GM21515 (cell line): Measurements from ENCODE around the gene RBFOX1.

Source experiments
- ATAC-seq: cut with Tn5 transposase; IDR thresholded peaks from one replicate; pipeline ENCODE4 v1.9.1; 2021; ENCODE audit not compliant: unreplicated experiment

The RBFOX1 gene

GRCh38 chr16:7513429-7513828 is 180.8 kb downstream of the RBFOX1 start:
- no peak for ATAC-seq

GRCh38 chr16:7515543-7515942 is 182.9 kb downstream of the RBFOX1 start:
- ATAC-seq = no peak

- ATAC-seq = no peak
Observed at GRCh38 chr16:7517496-7517895, 184.9 kb downstream of the RBFOX1 start.

- no peak for ATAC-seq
Observed at GRCh38 chr16:7518158-7518557, 185.5 kb downstream of the RBFOX1 start.

GRCh38 chr16:7521834-7522233 is 189.2 kb downstream of the RBFOX1 start:
- no peak for ATAC-seq

- no peak for ATAC-seq
Observed at GRCh38 chr16:7524419-7524818, 191.8 kb downstream of the RBFOX1 start.

GRCh38 chr16:7526736-7527135 is 194.1 kb downstream of the RBFOX1 start:
- ATAC-seq = no peak

- ATAC-seq = no peak
Observed at GRCh38 chr16:7532534-7532933, 199.9 kb downstream of the RBFOX1 start.

GRCh38 chr16:7534749-7535148 is 202.1 kb downstream of the RBFOX1 start:
- ATAC-seq = no peak

GRCh38 chr16:7541026-7541425 is 208.4 kb downstream of the RBFOX1 start:
- ATAC-seq = no peak

GRCh38 chr16:7545251-7545650 is 212.6 kb downstream of the RBFOX1 start:
- ATAC-seq = no peak

- no peak for ATAC-seq
Observed at GRCh38 chr16:7546948-7547347, 214.3 kb downstream of the RBFOX1 start.

GRCh38 chr16:7547736-7548135 is 215.1 kb downstream of the RBFOX1 start:
- ATAC-seq = no peak

- no peak for ATAC-seq
Observed at GRCh38 chr16:7548796-7549318, 216.2 kb downstream of the RBFOX1 start.

GRCh38 chr16:7550096-7550495 is 217.5 kb downstream of the RBFOX1 start:
- ATAC-seq = no peak

GRCh38 chr16:7555459-7555858 is 222.8 kb downstream of the RBFOX1 start:
- ATAC-seq = no peak

GRCh38 chr16:7561908-7562405 is 229.3 kb downstream of the RBFOX1 start:
- no peak for ATAC-seq

GRCh38 chr16:7566360-7566759 is 233.7 kb downstream of the RBFOX1 start:
- ATAC-seq = no peak

GRCh38 chr16:7571366-7571765 is 238.7 kb downstream of the RBFOX1 start:
- no peak for ATAC-seq

GRCh38 chr16:7577588-7577987 is 244.9 kb downstream of the RBFOX1 start:
- ATAC-seq = no peak

GRCh38 chr16:7579454-7579853 is 246.8 kb downstream of the RBFOX1 start:
- ATAC-seq = no peak

- no peak for ATAC-seq
Observed at GRCh38 chr16:7581175-7581574, 248.5 kb downstream of the RBFOX1 start.

GRCh38 chr16:7583396-7583795 is 250.8 kb downstream of the RBFOX1 start:
- no peak for ATAC-seq
